Fibroblast of skin of left quadriceps (primary cell): ENCODE results near the gene DLG2.
"Not testable (repeated sequence)": the region's sequence is repeated elsewhere in the genome, so short reads cannot be mapped to it uniquely, and the experiment has no call there.

Experiments used
- DNase-seq, 2 experiments: peaks; one replicate each; pipeline ENCODE4 v3.0.0-alpha.2; 2013; ENCODE audit warnings: low read depth in 2 of 2

Gene DLG2

DNA sequence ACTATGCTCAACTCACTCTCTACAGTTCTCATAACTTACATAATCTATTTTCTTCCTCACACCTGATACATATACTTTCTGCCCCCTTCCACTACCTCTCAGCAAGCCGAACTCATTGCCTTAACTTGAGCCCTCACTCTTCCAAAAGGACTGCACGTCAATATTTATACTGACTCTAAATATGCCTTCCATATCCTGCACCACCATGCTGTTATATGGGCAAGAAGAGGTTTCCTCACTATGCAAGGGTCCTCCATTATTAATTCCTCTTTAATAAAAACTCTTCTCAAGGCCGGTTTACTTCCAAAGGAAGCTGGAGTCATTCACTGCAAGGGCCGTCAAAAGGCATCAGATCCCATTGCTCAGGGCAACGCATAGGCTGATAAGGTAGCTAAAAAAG lies 2204.5 kb downstream of the DLG2 start:
- not testable (repeated sequence) for DNase-seq

DNA sequence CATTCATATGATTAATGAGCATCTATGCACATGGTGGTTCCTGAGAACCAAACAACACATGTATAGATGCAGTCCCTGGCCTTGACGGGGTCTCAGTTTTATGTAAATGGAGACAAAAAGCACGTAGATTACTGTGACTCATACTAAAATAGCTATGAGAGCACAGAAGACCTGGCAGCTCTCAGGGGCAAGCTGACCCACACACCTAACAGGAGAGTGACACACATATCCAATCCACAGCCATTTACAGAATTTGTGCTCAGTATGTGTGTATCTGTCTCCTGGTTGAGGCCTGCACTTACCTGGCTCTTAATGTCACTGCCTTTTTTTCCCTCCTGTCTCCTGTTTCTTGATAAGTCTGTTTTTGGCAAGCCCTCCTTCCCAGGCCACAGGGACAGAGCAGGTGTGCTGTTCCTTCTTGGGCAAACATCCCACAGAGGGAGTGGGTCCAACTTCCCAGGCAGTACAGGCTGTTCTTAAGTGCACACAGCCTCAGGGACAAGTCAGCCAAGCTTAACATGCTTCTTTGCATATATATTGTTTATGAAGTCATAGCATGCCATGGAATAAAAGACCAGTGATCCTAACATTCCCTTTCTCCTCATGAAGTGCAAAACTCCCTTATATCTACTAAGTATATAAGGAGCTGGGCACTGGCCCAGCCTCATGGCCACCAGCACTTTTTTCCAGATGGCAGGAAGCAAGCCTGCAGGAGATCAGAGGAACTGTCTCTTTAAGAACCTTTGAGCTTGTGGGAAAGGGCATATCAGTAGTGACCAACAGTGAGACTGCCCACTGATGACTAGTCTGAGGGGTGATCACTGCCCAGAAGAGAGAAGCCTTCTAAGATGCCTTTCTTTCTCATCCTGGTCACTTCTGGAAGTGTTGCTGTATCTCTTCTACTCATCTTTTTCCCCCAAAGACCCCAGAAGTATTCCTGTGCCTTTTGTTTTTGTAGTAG lies 2216.3 kb downstream of the DLG2 start:
- no peak for DNase-seq

GRCh38 chr11:83409891-83410290 lies 2217.3 kb downstream of the DLG2 start:
- no peak for DNase-seq

GRCh38 chr11:83409476-83409875 lies 2217.7 kb downstream of the DLG2 start:
- no peak for DNase-seq

DNA sequence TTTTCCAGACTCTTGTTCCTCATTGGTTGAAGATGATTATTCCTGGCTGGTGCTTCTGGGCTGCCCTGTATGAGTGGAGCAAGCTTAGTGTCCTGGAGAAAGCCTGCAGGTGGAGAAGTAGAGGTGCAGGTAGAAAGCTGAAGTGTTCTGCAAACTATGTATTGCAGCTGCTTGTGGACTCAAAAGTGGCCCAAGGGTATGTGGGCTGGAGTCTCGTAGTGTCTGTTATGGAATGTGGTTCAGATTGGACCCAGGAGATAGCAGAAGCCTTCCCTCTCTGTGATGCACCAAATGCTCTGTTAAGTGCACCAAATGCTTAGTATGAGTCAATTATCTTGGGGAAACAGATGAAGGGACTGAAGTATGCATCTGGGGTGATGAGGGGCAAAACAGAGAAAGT lies 2218.2 kb downstream of the DLG2 start:
- DNase-seq = no peak
